AG09319 (cell line): ENCODE measurements around the gene XDH.

Experiments
- DNase-seq: peaks from one replicate; pipeline ENCODE4 v3.0.0-alpha.2; 2010; ENCODE audit warnings: low read depth; ENCODE audit errors: extremely low read depth
- TF ChIP-seq, protein P1 (sequence below): IDR thresholded peaks from 2 replicates; pipeline ENCODE4 v1.5.1; 2011; ENCODE audit warnings: low read depth, mild to moderate bottlenecking, inconsistent platforms, low read length, moderate library complexity

The XDH gene

DNA sequence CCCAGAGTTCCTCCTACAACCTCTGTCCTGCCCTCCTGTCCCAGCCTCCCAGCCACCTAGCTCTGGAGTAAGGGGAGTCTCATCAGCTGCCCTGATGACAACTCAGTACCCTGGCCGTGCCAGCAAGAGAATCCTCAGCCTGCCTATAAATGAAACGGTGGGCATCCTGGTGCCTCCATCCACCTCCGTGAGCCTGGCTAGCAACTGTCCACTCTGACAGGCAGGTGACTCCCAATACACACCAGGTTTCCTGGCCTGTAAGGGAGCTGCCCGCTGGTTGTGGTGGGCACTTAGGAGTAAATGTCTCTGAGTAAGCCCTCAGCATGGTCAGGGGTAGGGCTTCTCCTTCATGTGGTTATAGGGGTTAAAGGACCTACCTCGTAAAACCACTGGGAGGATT is 81.5 kb downstream of the XDH start:
- TF ChIP-seq, protein P1, sequence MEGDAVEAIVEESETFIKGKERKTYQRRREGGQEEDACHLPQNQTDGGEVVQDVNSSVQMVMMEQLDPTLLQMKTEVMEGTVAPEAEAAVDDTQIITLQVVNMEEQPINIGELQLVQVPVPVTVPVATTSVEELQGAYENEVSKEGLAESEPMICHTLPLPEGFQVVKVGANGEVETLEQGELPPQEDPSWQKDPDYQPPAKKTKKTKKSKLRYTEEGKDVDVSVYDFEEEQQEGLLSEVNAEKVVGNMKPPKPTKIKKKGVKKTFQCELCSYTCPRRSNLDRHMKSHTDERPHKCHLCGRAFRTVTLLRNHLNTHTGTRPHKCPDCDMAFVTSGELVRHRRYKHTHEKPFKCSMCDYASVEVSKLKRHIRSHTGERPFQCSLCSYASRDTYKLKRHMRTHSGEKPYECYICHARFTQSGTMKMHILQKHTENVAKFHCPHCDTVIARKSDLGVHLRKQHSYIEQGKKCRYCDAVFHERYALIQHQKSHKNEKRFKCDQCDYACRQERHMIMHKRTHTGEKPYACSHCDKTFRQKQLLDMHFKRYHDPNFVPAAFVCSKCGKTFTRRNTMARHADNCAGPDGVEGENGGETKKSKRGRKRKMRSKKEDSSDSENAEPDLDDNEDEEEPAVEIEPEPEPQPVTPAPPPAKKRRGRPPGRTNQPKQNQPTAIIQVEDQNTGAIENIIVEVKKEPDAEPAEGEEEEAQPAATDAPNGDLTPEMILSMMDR, result no peak
- no peak for DNase-seq

DNA sequence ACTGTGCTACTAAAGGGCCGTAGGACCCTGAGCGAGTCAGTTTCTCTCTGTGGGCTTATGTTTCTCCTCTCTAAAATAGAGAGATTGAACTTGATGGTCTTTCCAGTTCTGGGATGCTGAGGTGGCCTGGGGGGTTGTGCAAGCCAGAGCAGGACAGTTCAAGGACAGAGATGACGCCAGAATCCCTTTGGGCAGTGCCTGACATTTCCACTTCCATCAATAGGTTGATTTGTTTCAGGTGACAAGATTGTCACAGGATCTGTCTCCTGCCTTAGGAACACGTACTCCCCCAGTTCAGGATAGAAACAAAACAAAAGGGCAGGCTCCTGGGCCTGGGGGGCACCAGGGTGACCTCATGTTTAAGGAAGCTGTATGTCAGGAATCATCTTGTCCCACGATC is 82.0 kb downstream of the XDH start:
- no peak for DNase-seq
- TF ChIP-seq, protein P1, result no peak

DNA sequence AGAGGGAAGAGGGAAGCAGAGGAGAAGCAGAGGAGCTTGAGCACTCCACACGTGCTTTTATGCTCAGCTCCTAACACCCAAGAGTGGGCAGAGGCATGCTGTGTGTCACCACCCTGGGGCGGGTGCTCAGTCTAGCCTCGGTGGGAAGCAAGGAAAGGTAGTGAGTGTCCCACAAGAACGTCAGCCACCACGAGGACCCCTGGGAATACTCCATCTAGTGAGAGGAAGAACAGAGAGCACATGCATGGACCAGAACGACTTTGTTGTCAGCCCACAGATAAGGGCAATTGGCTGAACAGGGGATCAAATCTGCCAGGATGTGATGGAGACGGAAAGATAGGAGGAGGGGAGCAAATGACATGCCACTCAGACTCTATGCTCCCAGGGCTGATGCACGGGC is 83.4 kb downstream of the XDH start:
- TF ChIP-seq, protein P1, result no peak
- no peak for DNase-seq

GRCh38 chr2:31329081-31329625 is 85.4 kb downstream of the XDH start:
- TF ChIP-seq, protein P1, result no peak
- no peak for DNase-seq

GRCh38 chr2:31328026-31328425 is 86.5 kb downstream of the XDH start:
- no peak for DNase-seq
- TF ChIP-seq, protein P1, result no peak

DNA sequence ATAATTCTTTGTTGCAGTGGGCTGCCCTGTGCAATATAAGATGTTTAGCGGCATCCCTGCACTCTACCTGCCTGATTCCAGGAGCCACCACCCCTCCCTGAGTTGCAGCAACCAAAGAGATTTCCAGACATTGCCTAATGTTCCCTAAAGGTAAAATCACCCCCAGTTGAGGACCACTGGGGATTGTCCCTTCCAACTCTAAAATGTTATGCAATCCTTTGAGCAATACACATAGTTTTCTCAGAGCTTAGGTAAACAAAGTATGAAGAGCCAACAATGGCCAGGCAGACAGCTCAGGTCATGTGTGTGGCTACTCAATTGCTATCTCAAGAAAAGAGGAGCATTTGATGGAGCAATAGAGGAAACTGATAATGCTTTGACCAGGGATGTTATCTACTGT is 87.0 kb downstream of the XDH start:
- TF ChIP-seq, protein P1, result no peak
- DNase-seq, result no peak

DNA sequence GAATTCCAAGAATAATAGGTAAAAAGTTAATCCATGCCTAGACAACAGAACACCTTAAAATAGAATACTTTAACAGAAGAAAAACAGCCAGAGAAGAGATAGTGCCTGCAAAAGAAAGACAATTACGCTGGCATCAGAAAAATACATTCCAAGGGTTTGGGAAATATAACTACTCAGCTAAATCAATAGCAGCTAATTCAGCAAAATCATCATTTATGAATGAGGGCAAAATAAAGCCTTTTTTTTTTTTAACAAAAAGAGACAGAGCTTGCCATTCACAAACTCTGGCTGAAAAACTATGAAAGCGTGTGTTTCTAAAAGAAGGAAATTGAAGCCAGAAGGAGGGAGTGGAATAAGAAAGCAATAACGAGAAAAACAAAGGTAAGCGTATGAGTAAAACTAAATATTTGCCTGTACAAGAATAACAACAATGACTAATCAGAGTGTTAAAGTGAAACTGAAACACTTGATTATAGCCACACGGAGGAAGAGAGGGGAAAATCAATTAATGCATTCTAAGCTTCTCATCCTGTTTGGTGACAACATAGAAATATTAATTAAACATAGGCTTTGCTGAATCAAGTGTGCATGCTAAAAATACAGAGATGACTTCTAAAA is 90.4 kb downstream of the XDH start:
- no peak for DNase-seq
- TF ChIP-seq, protein P1, result no peak
